ENCODE results near the gene FSTL5.

GRCh38 chr4:162126729-162127128 is 37.1 kb downstream of the FSTL5 start:
- TF ChIP-seq CTCF (IDR thresholded peaks at IDR 0.05; ENCODE audit: low read depth, low read length, missing input control), result no peak
- TF ChIP-seq ZBTB33 (IDR thresholded peaks at IDR 0.05), result no peak
- TF ChIP-seq RAD21 (IDR thresholded peaks at IDR 0.05), result no peak
- no peak for TF ChIP-seq MAX (IDR thresholded peaks at IDR 0.05)
- TF ChIP-seq SP1 (IDR thresholded peaks at IDR 0.05), result no peak
- no peak for TF ChIP-seq GABPA (IDR thresholded peaks at IDR 0.05 in 1 of 2, conservative IDR thresholded peaks at IDR 0.05 in 1 of 2)
- no peak for TF ChIP-seq TAF1 (conservative IDR thresholded peaks at IDR 0.05)
- no peak for TF ChIP-seq YY1 (IDR thresholded peaks at IDR 0.05)
- no peak for TF ChIP-seq REST (IDR thresholded peaks at IDR 0.05)
- no peak for TF ChIP-seq ATF3 (IDR thresholded peaks at IDR 0.05)
